ENCODE measurements around the gene EMX1. TPM values are rescaled to one million over a fixed set of nuclear protein-coding genes. Genes with fewer than 3 reads are reported as not detected.

EMX1 gene
- polyA plus RNA-seq, 2 donors, result 0.05 to 0.08 TPM

DNA sequence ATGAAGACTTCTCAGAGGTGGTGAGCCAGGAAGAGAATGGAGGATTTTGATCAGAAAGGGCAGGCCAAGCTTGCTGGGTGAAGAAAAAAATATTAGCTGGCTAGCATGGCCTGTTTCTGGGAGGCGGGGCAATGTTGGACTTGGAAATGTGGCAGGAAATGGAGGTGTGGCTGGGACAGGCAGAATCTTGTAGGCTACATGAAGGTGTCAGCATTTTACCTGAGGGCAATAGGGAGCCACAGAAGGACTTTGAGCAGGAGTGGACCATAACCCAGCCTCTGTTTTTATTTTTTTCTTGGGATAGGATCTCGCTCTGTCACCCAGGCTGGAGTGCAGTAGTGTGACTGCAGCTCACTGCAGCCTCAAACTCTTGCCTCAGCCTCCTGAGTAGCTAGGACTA, 31.7 kb downstream of the EMX1 start:
- Histone ChIP-seq H3K27ac (ENCODE audit: low read depth in 2 of 2, low read length in 1 of 2) (no peak overlapping the region), H3K4me3 (ENCODE audit: low read depth in 1 of 2, low read length in 2 of 2) (no peak overlapping the region), H3K27me3 (ENCODE audit: control insufficient read depth in 1 of 2, insufficient read depth in 2 of 2, low read length in 2 of 2) (no peaks in the 10 kb centered on the region), H3K4me1 (ENCODE audit: control insufficient read depth in 2 of 2, insufficient read depth in 2 of 2, low read length in 1 of 2) (no peaks in the 10 kb centered on the region), H3K9me3 (ENCODE audit: control insufficient read depth in 2 of 2, insufficient read depth in 1 of 2, low read depth in 1 of 2, low read length in 1 of 2) (no peaks in the 10 kb centered on the region), H3K36me3 (ENCODE audit: control insufficient read depth in 2 of 2, insufficient read depth in 2 of 2, low read length in 1 of 2) (peaks cover under 1 to 2% of the 10 kb centered on the region in 2 donors)
- WGBS, 2 donors, result 77 to 88% methylated on average over 2 of the region's 2 CpGs

GRCh38 chr2:72949642-72950041, 32.3 kb downstream of the EMX1 start:
- no peaks in the 10 kb centered on the region for H3K9me3 ChIP-seq (ENCODE audit: control insufficient read depth in 2 of 2, insufficient read depth in 1 of 2, low read depth in 1 of 2, low read length in 1 of 2)
- H3K27ac ChIP-seq (ENCODE audit: low read depth in 2 of 2, low read length in 1 of 2), result no peak overlapping the region
- no peaks in the 10 kb centered on the region for H3K4me1 ChIP-seq (ENCODE audit: control insufficient read depth in 2 of 2, insufficient read depth in 2 of 2, low read length in 1 of 2)
- H3K36me3 ChIP-seq (ENCODE audit: control insufficient read depth in 2 of 2, insufficient read depth in 2 of 2, low read length in 1 of 2), result peaks cover 0 to 2% of the 10 kb centered on the region in 2 donors
- WGBS, 2 donors, result 84 to 88% methylated on average over 4 of the region's 4 CpGs
- no peak overlapping the region for H3K4me3 ChIP-seq (ENCODE audit: low read depth in 1 of 2, low read length in 2 of 2)
- H3K27me3 ChIP-seq (ENCODE audit: control insufficient read depth in 1 of 2, insufficient read depth in 2 of 2, low read length in 2 of 2), result no peaks in the 10 kb centered on the region

GRCh38 chr2:72950558-72951255, 33.4 kb downstream of the EMX1 start:
- Histone ChIP-seq H3K9me3 (ENCODE audit: control insufficient read depth in 2 of 2, insufficient read depth in 1 of 2, low read depth in 1 of 2, low read length in 1 of 2) (no peaks in the 10 kb centered on the region), H3K4me1 (ENCODE audit: control insufficient read depth in 2 of 2, insufficient read depth in 2 of 2, low read length in 1 of 2) (no peaks in the 10 kb centered on the region), H3K27ac (ENCODE audit: low read depth in 2 of 2, low read length in 1 of 2) (no peak overlapping the region), H3K27me3 (ENCODE audit: control insufficient read depth in 1 of 2, insufficient read depth in 2 of 2, low read length in 2 of 2) (no peaks in the 10 kb centered on the region), H3K36me3 (ENCODE audit: control insufficient read depth in 2 of 2, insufficient read depth in 2 of 2, low read length in 1 of 2) (peaks cover 0 to 2% of the 10 kb centered on the region in 2 donors), H3K4me3 (ENCODE audit: low read depth in 1 of 2, low read length in 2 of 2) (no peak overlapping the region)
- WGBS, 2 donors, result 81 to 83% methylated on average over 12 to 13 of the region's 13 CpGs

DNA sequence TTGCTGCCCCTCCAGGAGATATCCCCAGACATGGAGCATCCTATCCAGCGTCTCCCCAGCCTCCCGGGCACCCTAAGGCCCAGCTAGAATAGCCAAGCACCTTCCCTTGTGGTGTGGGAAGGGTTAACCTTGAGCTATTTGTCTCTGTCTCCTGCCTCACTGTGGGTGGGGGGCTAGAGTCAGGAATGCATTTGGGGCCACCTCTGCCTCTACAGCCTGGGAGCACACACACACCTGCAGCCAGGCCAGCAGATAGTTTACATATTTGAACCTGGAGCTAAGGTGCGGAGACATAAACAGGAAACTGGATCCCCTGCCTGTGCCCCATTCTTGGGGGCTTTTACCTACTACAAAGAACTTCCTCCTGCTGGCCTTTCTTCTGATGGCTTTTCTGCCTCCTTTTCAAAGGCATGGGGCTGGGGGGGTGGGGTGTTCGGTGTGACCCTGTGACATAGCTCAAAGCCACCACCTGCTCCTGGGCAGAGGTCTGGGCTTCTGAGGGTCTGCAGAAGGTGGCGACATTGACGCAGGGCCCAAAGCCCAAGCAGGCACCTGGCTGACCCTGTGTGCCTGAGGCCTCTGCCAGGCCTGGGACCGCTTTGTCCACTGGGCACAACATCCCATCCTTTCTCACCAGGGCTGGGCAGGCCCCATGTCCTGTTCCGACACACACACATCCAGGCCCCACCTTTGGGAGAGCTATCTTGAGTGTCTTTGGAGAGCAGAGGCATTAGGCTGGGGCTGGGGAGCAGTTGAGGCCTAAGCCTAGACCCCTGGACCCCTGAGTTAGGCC, 34.2 kb downstream of the EMX1 start:
- H3K36me3 ChIP-seq (ENCODE audit: control insufficient read depth in 2 of 2, insufficient read depth in 2 of 2, low read length in 1 of 2), result peaks cover 0 to 2% of the 10 kb centered on the region in 2 donors
- H3K4me1 ChIP-seq (ENCODE audit: control insufficient read depth in 2 of 2, insufficient read depth in 2 of 2, low read length in 1 of 2), result no peaks in the 10 kb centered on the region
- no peak overlapping the region for H3K4me3 ChIP-seq (ENCODE audit: low read depth in 1 of 2, low read length in 2 of 2)
- WGBS, 2 donors, result 91 to 93% methylated on average over 8 of the region's 8 CpGs
- H3K9me3 ChIP-seq (ENCODE audit: control insufficient read depth in 2 of 2, insufficient read depth in 1 of 2, low read depth in 1 of 2, low read length in 1 of 2), result no peaks in the 10 kb centered on the region
- H3K27ac ChIP-seq (ENCODE audit: low read depth in 2 of 2, low read length in 1 of 2), result no peak overlapping the region
- no peaks in the 10 kb centered on the region for H3K27me3 ChIP-seq (ENCODE audit: control insufficient read depth in 1 of 2, insufficient read depth in 2 of 2, low read length in 2 of 2)

DNA sequence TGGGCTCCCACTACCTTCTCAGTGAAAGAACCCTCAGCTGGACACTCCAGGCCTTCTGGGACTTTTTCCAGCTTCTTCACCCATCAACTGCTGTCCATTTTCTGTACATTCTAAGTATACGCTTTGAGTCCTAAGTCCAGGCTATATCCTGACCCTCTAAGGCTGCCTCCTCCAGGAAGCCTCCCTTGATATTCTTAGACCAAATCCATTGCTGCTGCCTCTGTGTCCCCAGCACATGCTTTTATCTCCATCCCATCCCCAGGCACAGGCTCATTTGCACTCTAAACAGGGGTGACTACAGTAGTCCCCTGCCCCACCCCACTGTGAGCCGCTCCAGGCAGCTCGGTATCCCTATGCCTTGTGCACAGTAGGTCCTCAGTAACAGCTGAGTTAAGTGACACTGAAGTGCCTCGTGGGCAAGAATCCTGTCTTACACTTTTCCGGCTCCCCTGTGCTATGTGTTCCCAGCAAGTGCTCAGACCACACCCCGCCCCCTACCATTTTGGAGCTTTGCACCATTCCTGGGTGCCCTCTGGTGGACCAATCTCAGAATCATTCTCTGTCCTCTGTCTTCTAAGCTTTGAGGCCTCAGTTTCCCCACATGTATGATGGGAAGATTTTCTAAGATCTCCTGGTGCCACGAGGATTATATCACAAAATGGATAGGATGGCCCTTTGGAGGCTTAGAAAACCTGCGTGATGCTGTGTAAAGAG, 34.9 kb downstream of the EMX1 start:
- Histone ChIP-seq H3K27ac (ENCODE audit: low read depth in 2 of 2, low read length in 1 of 2) (no peak overlapping the region), H3K27me3 (ENCODE audit: control insufficient read depth in 1 of 2, insufficient read depth in 2 of 2, low read length in 2 of 2) (no peaks in the 10 kb centered on the region), H3K36me3 (ENCODE audit: control insufficient read depth in 2 of 2, insufficient read depth in 2 of 2, low read length in 1 of 2) (peaks cover 0 to 2% of the 10 kb centered on the region in 2 donors), H3K4me3 (ENCODE audit: low read depth in 1 of 2, low read length in 2 of 2) (no peak overlapping the region), H3K9me3 (ENCODE audit: control insufficient read depth in 2 of 2, insufficient read depth in 1 of 2, low read depth in 1 of 2, low read length in 1 of 2) (no peaks in the 10 kb centered on the region), H3K4me1 (ENCODE audit: control insufficient read depth in 2 of 2, insufficient read depth in 2 of 2, low read length in 1 of 2) (no peaks in the 10 kb centered on the region)
- WGBS, 2 donors, result 88 to 91% methylated on average over 8 of the region's 8 CpGs

- Histone ChIP-seq H3K27ac (ENCODE audit: low read depth in 2 of 2, low read length in 1 of 2) (no peak overlapping the region), H3K4me3 (ENCODE audit: low read depth in 1 of 2, low read length in 2 of 2) (no peak overlapping the region), H3K36me3 (ENCODE audit: control insufficient read depth in 2 of 2, insufficient read depth in 2 of 2, low read length in 1 of 2) (peaks cover 0 to 2% of the 10 kb centered on the region in 2 donors), H3K9me3 (ENCODE audit: control insufficient read depth in 2 of 2, insufficient read depth in 1 of 2, low read depth in 1 of 2, low read length in 1 of 2) (no peaks in the 10 kb centered on the region), H3K27me3 (ENCODE audit: control insufficient read depth in 1 of 2, insufficient read depth in 2 of 2, low read length in 2 of 2) (no peaks in the 10 kb centered on the region), H3K4me1 (ENCODE audit: control insufficient read depth in 2 of 2, insufficient read depth in 2 of 2, low read length in 1 of 2) (no peaks in the 10 kb centered on the region)
- 83 to 92% methylated on average over 14 of the region's 14 CpGs for WGBS, 2 donors
Observed at GRCh38 chr2:72952961-72953360, 35.6 kb downstream of the EMX1 start.

GRCh38 chr2:72953528-72953927, 36.2 kb downstream of the EMX1 start:
- H3K4me3 ChIP-seq (ENCODE audit: low read depth in 1 of 2, low read length in 2 of 2), result no peak overlapping the region
- peaks cover 0 to 3% of the 10 kb centered on the region in 2 donors for H3K36me3 ChIP-seq (ENCODE audit: control insufficient read depth in 2 of 2, insufficient read depth in 2 of 2, low read length in 1 of 2)
- 100% methylated on average over 1 of the region's 1 CpG for WGBS, 2 donors
- H3K27ac ChIP-seq (ENCODE audit: low read depth in 2 of 2, low read length in 1 of 2), result no peak overlapping the region
- H3K4me1 ChIP-seq (ENCODE audit: control insufficient read depth in 2 of 2, insufficient read depth in 2 of 2, low read length in 1 of 2), result no peaks in the 10 kb centered on the region
- no peaks in the 10 kb centered on the region for H3K9me3 ChIP-seq (ENCODE audit: control insufficient read depth in 2 of 2, insufficient read depth in 1 of 2, low read depth in 1 of 2, low read length in 1 of 2)
- no peaks in the 10 kb centered on the region for H3K27me3 ChIP-seq (ENCODE audit: control insufficient read depth in 1 of 2, insufficient read depth in 2 of 2, low read length in 2 of 2)

- WGBS, 2 donors, result 68 to 73% methylated on average over 4 of the region's 4 CpGs
- no peak overlapping the region for H3K4me3 ChIP-seq (ENCODE audit: low read depth in 1 of 2, low read length in 2 of 2)
- peaks cover 0 to 3% of the 10 kb centered on the region in 2 donors for H3K36me3 ChIP-seq (ENCODE audit: control insufficient read depth in 2 of 2, insufficient read depth in 2 of 2, low read length in 1 of 2)
- no peaks in the 10 kb centered on the region for H3K9me3 ChIP-seq (ENCODE audit: control insufficient read depth in 2 of 2, insufficient read depth in 1 of 2, low read depth in 1 of 2, low read length in 1 of 2)
- H3K27me3 ChIP-seq (ENCODE audit: control insufficient read depth in 1 of 2, insufficient read depth in 2 of 2, low read length in 2 of 2), result no peaks in the 10 kb centered on the region
- H3K27ac ChIP-seq (ENCODE audit: low read depth in 2 of 2, low read length in 1 of 2), result no peak overlapping the region
- H3K4me1 ChIP-seq (ENCODE audit: control insufficient read depth in 2 of 2, insufficient read depth in 2 of 2, low read length in 1 of 2), result no peaks in the 10 kb centered on the region
Observed at GRCh38 chr2:72953976-72954375, 36.7 kb downstream of the EMX1 start.

- Histone ChIP-seq H3K27me3 (ENCODE audit: control insufficient read depth in 1 of 2, insufficient read depth in 2 of 2, low read length in 2 of 2) (no peaks in the 10 kb centered on the region), H3K36me3 (ENCODE audit: control insufficient read depth in 2 of 2, insufficient read depth in 2 of 2, low read length in 1 of 2) (peaks cover 0 to 3% of the 10 kb centered on the region in 2 donors), H3K4me3 (ENCODE audit: low read depth in 1 of 2, low read length in 2 of 2) (no peak overlapping the region), H3K27ac (ENCODE audit: low read depth in 2 of 2, low read length in 1 of 2) (no peak overlapping the region), H3K4me1 (ENCODE audit: control insufficient read depth in 2 of 2, insufficient read depth in 2 of 2, low read length in 1 of 2) (no peaks in the 10 kb centered on the region), H3K9me3 (ENCODE audit: control insufficient read depth in 2 of 2, insufficient read depth in 1 of 2, low read depth in 1 of 2, low read length in 1 of 2) (no peaks in the 10 kb centered on the region)
- 77 to 78% methylated on average over 10 to 12 of the region's 12 CpGs for WGBS, 2 donors
Observed at GRCh38 chr2:72954376-72955227, 37.3 kb downstream of the EMX1 start.
